Lower lobe of right lung (tissue), 2 donors: ENCODE data around the gene MEGF10. TPM values are rescaled to one million over a fixed set of nuclear protein-coding genes. Genes with fewer than 3 reads are reported as not detected.

Experiments
- ATAC-seq, 2 donors: fragments of 200-7000 bp; cut with Tn5 transposase; one replicate each; pipeline ENCODE4 v1.9.1; 2020 to 2022; ENCODE audit warnings: mild to moderate bottlenecking in 2 of 2, moderate library complexity in 2 of 2
- DNase-seq: peaks from one replicate; pipeline ENCODE4 v3.0.0-alpha.2; 2020
- H3K27ac ChIP-seq: fragments of 200-600 bp; one replicate; pipeline ENCODE4 v1.8.0; 2022
- H3K27me3 ChIP-seq: fragments of 200-600 bp; one replicate; pipeline ENCODE4 v1.8.0; 2022; ENCODE audit warnings: low read depth
- H3K36me3 ChIP-seq: fragments of 200-600 bp; one replicate; pipeline ENCODE4 v1.8.0; 2022; ENCODE audit warnings: mild to moderate bottlenecking
- H3K4me1 ChIP-seq: fragments of 200-600 bp; one replicate; pipeline ENCODE4 v1.8.0; 2022
- H3K4me3 ChIP-seq: fragments of 200-600 bp; one replicate; pipeline ENCODE4 v1.8.0; 2022; ENCODE audit warnings: mild to moderate bottlenecking
- H3K9me3 ChIP-seq: fragments of 200-600 bp; one replicate; pipeline ENCODE4 v1.8.0; 2022
- CTCF ChIP-seq: fragments of 200-600 bp; IDR thresholded peaks from one replicate; pipeline ENCODE4 v1.8.0; 2022; ENCODE audit warnings: antibody characterized with exemption, mild to moderate bottlenecking
- intact Hi-C: fragments of 100-400 bp; cut with DNase I; formaldehyde crosslinking; loops from one replicate; pipeline ENCODE4 v1.11.0; 2022
- total RNA-seq: library from RNA; stranded (reverse); fragmentation: NEBNext Ultra II Directional; extraction: Animal tissue kit (Norgen Biotek cat#: 25700); gene quantifications from one replicate; pipeline ENCODE4 v1.2.1, GENCODE V29; 2021
- donor health status: DM: no; HTN: yes; CAD: no; lungs with severe emphysema.

Gene MEGF10
- total RNA-seq, 1 donor from 2014 or later = 0.30 TPM

- no peaks in the 10 kb centered on the region for H3K36me3 ChIP-seq
- intact Hi-C loops = no loop called here
- H3K27me3 ChIP-seq = no peaks in the 10 kb centered on the region
- no peaks in the 10 kb centered on the region for H3K4me1 ChIP-seq
- H3K27ac ChIP-seq = no peak overlapping the region
- TF ChIP-seq CTCF = no peak
- H3K9me3 ChIP-seq = no peaks in the 10 kb centered on the region
- DNase-seq (no peak), ATAC-seq (no peak)
- H3K4me3 ChIP-seq = no peak overlapping the region
Observed at GRCh38 chr5:127429928-127430327, 139.3 kb downstream of the MEGF10 start.

- Histone ChIP-seq H3K27me3 (no peaks in the 10 kb centered on the region), H3K4me3 (no peak overlapping the region), H3K4me1 (no peaks in the 10 kb centered on the region), H3K27ac (no peak overlapping the region), H3K36me3 (no peaks in the 10 kb centered on the region), H3K9me3 (no peaks in the 10 kb centered on the region)
- intact Hi-C loops = no loop called here
- DNase-seq (no peak), ATAC-seq (no peak)
- TF ChIP-seq CTCF = no peak
Observed at GRCh38 chr5:127430627-127431026, 140.0 kb downstream of the MEGF10 start.

GRCh38 chr5:127431977-127432585, 141.5 kb downstream of the MEGF10 start:
- H3K4me3 ChIP-seq = no peak overlapping the region
- no peak for ATAC-seq
- intact Hi-C loops = no loop called here

GRCh38 chr5:127433526-127433925, 142.9 kb downstream of the MEGF10 start:
- ATAC-seq = no peak
- Histone ChIP-seq H3K4me1 (no peaks in the 10 kb centered on the region), H3K36me3 (no peaks in the 10 kb centered on the region), H3K4me3 (no peak overlapping the region), H3K27ac (no peak overlapping the region), H3K9me3 (no peaks in the 10 kb centered on the region), H3K27me3 (no peaks in the 10 kb centered on the region)
- intact Hi-C loops = no loop called here
- no peak for TF ChIP-seq CTCF
- no peak for DNase-seq

More at GRCh38 chr5:127431977-127432585, 141.5 kb downstream of the MEGF10 start:
- H3K27me3 ChIP-seq = no peaks in the 10 kb centered on the region
- H3K9me3 ChIP-seq = no peaks in the 10 kb centered on the region
- H3K4me1 ChIP-seq = no peaks in the 10 kb centered on the region
- DNase-seq = no peak
- H3K27ac ChIP-seq = no peak overlapping the region
- no peak for TF ChIP-seq CTCF
- no peaks in the 10 kb centered on the region for H3K36me3 ChIP-seq

GRCh38 chr5:127434588-127434987, 144.0 kb downstream of the MEGF10 start:
- intact Hi-C loops = no loop called here
- no peak overlapping the region for H3K4me3 ChIP-seq
- no peak for TF ChIP-seq CTCF
- no peaks in the 10 kb centered on the region for H3K27me3 ChIP-seq
- no peaks in the 10 kb centered on the region for H3K36me3 ChIP-seq
- ATAC-seq (no peak), DNase-seq (no peak)
- H3K9me3 ChIP-seq = no peaks in the 10 kb centered on the region
- H3K4me1 ChIP-seq = no peaks in the 10 kb centered on the region
- H3K27ac ChIP-seq = no peak overlapping the region
